ENCODE measurements around the gene CYP26A1.

CYP26A1 gene

DNA sequence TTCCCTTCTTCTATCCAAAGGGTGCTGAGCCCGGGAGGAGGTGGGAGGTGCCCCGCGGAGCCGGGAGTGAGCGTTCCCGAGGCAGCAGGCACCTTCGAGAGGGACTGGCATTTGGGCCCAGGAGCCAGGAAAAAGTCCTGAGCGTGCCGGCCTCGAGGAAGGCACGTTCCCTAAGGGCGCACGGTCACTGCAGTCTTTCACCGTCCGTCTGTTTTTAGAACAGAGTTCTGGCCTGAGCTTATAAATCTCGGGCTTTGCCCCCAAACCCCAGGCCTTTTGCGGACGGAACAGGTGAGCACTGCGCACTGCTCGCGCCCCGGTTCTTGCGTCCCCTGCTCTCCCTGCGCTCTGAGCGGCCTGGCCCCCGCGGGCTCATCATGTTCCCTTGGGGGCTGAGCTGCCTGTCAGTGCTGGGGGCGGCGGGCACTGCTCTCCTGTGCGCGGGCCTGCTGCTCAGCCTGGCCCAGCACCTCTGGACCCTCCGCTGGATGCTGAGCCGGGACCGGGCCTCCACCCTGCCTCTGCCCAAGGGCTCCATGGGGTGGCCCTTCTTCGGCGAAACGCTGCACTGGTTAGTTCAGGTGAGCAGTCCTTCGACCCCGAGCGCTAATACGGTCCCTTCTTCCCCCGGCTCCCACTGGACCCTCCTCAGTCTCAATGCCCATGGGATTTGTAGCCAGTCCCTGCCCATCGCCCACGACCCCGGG lies 12.7 kb upstream of the CYP26A1 start:
- H3K4me3 ChIP-seq (ENCODE audit: low read length), result peak overlapping the region; percentile 17
- TF ChIP-seq, protein P1, sequence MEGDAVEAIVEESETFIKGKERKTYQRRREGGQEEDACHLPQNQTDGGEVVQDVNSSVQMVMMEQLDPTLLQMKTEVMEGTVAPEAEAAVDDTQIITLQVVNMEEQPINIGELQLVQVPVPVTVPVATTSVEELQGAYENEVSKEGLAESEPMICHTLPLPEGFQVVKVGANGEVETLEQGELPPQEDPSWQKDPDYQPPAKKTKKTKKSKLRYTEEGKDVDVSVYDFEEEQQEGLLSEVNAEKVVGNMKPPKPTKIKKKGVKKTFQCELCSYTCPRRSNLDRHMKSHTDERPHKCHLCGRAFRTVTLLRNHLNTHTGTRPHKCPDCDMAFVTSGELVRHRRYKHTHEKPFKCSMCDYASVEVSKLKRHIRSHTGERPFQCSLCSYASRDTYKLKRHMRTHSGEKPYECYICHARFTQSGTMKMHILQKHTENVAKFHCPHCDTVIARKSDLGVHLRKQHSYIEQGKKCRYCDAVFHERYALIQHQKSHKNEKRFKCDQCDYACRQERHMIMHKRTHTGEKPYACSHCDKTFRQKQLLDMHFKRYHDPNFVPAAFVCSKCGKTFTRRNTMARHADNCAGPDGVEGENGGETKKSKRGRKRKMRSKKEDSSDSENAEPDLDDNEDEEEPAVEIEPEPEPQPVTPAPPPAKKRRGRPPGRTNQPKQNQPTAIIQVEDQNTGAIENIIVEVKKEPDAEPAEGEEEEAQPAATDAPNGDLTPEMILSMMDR (conservative IDR thresholded peaks at IDR 0.05; ENCODE audit: low read depth, low read length), result no peak
- no peak for DNase-seq (ENCODE audit: low read depth)

DNA sequence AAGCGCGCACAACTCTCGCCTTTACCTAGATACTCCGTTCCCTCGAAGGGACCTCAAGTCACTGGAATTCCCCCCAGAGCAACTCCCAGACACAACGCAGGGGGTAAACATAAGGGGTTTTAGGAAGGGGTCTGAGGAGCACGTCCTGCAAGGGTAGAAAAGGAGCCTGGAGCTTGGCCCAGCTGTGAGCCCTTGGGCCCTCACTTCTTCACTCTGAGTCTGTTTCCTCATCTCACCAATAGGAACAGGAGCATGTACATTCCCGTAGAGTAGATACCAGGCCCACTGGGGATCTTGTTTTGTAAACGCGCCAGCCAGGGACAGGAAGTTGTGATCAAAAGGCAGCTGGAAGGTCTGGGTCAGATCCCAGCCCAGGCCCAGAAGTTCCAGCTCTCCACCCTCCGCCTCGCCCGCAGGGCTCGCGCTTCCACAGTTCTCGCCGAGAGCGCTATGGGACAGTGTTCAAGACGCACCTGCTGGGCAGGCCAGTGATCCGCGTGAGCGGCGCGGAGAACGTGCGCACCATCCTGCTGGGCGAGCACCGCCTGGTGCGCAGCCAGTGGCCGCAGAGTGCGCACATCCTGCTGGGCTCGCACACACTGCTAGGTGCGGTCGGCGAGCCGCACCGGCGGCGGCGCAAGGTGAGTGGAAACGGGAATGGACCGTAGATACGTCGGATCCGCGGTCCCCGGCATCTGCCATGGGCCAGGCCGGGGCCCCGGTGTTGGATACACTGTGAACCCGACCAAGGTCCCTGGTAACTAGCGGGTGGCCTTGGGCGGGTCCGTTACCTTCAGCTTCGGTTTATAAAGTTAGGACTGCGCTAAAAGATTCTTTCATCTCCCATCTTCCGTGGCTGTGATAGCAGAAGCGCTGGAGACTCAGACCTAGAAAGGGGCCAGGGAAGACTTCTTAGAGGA lies 11.8 kb upstream of the CYP26A1 start:
- TF ChIP-seq, protein P1 (conservative IDR thresholded peaks at IDR 0.05; ENCODE audit: low read depth, low read length), result no peak
- DNase-seq (ENCODE audit: low read depth), result no peak
- peak overlapping the region; percentile 46 for H3K4me3 ChIP-seq (ENCODE audit: low read length)

DNA sequence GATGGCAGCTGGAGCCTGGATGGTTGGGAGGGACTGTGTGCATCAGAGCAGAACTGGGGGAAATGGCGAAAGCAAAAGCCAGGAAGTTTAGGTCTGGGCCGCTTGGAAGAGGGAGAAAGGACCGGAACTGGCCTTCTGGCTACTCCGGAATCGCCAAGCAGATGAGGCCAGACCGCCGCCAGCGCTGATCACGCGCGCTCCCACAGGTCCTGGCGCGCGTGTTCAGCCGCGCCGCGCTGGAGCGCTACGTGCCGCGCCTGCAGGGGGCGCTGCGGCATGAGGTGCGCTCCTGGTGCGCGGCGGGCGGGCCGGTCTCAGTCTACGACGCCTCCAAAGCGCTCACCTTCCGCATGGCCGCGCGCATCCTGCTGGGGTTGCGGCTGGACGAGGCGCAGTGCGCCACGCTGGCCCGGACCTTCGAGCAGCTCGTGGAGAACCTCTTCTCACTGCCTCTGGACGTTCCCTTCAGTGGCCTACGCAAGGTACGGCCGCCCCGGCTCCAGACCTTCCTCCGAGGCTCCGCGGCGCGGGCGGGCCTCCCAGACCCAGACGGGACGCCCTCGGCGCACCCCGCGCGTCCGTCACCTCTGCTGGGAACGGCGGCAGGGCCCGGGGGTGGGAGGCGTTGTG lies 11.1 kb upstream of the CYP26A1 start:
- H3K4me3 ChIP-seq (ENCODE audit: low read length), result peak overlapping the region; percentile 46
- TF ChIP-seq, protein P1 (conservative IDR thresholded peaks at IDR 0.05; ENCODE audit: low read depth, low read length), result peak; percentile 57
- no peak for DNase-seq (ENCODE audit: low read depth)

DNA sequence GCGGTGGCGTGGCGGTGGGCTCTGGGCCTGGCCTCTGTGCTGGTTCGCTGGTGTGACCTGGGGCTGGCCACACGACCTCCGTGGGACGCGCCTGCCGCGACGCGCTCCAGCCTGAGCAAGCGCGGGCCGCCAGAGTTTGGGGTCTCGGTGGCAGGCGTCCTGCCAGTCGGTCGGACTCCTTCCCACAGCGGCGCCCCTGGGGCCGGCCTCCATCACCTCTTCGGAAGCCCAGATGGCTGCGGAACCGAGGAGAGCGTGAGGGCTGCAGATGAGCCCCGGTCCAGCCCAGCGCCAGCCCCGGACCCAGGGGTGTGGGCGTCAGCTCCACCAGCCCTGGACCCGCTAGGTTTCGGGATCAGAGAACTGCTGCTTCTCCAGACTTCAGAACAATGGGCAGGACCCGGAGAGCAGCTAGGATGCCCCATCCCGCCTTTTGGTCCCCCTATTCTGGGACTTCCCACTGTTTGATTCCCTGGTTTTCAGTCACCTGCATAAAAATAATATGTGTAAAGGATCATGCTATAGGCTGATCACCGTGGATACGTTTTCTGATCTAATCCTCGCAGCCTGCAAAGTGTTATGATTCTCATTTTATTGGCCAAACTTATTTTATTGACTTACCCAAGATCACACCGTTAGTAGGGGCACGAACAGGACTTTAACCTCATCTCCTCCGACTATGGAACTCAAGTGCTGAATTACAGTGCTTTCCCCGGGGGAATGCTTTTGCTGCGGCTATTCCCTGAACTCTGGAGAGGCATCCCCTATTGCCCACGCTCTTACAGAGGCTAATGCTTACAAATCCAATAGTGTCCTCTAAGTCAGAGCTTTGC lies 10.3 kb upstream of the CYP26A1 start:
- TF ChIP-seq, protein P1 (conservative IDR thresholded peaks at IDR 0.05; ENCODE audit: low read depth, low read length), result no peak
- no peak overlapping the region for H3K4me3 ChIP-seq (ENCODE audit: low read length)
- no peak for DNase-seq (ENCODE audit: low read depth)

DNA sequence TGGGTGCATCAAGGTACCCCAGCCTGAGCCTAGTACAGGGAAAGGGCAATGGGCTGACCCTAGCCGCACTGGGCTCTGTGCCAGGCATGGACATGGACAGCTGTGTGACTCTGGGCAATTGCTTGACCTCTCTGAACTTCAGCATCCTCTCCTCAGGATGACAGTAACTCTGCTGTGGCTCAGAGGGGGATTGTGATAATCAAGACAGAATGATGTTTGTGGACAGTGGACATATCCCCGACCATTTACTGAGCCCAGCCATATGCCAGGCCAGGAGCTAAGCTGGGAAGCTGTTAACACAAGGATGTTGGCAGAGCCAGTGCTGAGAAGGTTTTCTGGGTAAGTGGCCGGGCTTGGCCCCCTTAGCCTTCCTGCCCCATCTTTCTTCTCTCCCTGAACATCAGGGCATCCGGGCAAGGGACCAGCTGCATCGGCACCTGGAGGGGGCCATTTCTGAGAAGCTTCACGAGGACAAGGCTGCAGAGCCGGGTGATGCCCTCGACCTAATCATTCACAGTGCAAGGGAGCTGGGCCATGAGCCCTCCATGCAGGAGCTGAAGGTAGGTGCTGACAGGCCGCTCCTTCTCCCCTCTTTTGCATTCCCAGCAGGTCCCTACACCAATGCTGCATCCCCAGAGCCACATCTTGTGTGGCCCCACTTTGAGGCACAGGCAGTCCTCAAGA lies 9.6 kb upstream of the CYP26A1 start:
- no peak overlapping the region for H3K4me3 ChIP-seq (ENCODE audit: low read length)
- DNase-seq (ENCODE audit: low read depth), result no peak
- TF ChIP-seq, protein P1 (conservative IDR thresholded peaks at IDR 0.05; ENCODE audit: low read depth, low read length), result no peak
